ENCODE measurements around the gene OAS2.
"Not testable (repeated sequence)": the region's sequence is repeated elsewhere in the genome, so short reads cannot be mapped to it uniquely, and the experiment has no call there.

OAS2 gene

DNA sequence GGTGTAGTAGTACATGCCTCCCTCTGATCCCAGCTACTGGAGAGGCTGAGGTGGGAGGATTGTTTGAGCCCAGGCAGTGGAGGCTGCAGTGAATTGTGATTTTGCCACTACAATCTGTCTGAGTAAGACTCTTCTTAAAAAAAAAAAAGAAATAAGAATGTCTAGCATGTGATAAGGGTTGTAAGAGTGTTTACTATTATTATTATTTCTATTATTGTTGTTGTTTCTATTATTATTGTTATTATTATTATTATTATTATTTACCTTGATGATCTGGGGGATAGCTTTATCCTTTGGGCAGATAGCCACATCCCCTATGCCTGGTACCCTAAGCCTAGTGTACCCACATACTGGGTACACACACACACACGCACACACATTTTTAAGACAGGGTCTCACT, 35.7 kb upstream of the OAS2 start:
- H3K4me3 Mint-ChIP-seq = peak overlapping the region; percentile 21
- no peak overlapping the region for H3K27ac Mint-ChIP-seq
- H3K9me3 Mint-ChIP-seq = no peaks in the 10 kb centered on the region
- H3K4me1 Mint-ChIP-seq (ENCODE audit: low read depth) = peaks cover 34% of the 10 kb centered on the region
- H3K36me3 Mint-ChIP-seq (ENCODE audit: low read depth) = peaks cover 53% of the 10 kb centered on the region
- H3K27me3 Mint-ChIP-seq (ENCODE audit: low read depth) = no peaks in the 10 kb centered on the region

DNA sequence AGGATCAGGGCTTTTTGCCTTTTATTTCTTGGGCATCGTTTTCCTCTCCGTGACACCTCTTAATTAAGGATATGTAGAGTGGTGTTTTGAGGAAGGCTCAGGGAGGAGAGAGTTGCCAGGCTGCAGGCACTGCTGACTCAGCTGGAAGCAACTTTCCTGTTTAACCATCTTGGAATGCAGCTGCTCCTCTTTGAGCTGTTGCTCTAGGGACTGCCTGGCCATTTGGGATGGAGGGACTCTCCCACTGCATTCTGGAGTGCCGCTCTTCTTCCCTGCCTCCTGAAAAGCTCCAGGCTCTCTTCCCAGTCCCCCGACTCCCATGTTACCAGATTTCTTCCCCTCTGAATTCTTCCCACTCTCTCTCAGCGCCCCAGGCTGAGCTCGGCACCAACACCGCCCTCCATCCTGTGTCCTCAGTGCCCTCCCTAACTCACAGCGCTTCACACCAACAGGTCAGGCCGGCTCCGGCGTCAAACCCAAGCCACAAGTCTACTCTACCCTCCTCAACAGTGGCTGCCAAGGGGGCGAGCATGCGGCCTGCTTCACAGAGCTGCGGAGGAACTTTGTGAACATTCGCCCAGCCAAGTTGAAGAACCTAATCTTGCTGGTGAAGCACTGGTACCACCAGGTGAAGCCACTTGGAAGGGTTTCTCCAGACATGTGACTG, 34.2 kb upstream of the OAS2 start:
- no peaks in the 10 kb centered on the region for H3K9me3 Mint-ChIP-seq
- H3K4me1 Mint-ChIP-seq (ENCODE audit: low read depth) = peaks cover 29% of the 10 kb centered on the region
- peak overlapping the region; percentile 4 for H3K4me3 Mint-ChIP-seq
- no peak overlapping the region for H3K27ac Mint-ChIP-seq
- H3K36me3 Mint-ChIP-seq (ENCODE audit: low read depth) = peaks cover 53% of the 10 kb centered on the region
- H3K27me3 Mint-ChIP-seq (ENCODE audit: low read depth) = no peaks in the 10 kb centered on the region

DNA sequence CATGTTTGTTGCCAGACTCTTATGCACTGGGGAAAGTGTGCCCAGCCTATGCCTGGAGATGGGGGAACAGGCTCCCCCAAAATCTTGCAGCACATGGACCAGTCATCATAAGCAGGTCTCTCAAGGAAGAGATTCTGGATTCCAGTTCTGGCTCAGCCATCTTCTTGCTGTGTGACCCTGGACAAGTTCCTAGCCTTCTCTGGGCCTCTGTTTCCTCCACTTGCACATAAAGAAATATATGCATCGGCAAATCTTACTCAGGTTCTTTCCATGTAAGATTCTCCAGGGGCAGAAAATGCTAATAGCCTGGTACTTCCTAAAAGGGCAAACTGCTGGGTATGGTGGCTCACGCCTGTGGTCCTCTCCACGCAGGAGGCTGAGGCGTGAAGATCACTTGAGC, 32.8 kb upstream of the OAS2 start:
- H3K4me3 Mint-ChIP-seq = no peak overlapping the region
- no peaks in the 10 kb centered on the region for H3K9me3 Mint-ChIP-seq
- no peak overlapping the region for H3K27ac Mint-ChIP-seq
- peaks cover 19% of the 10 kb centered on the region for H3K4me1 Mint-ChIP-seq (ENCODE audit: low read depth)
- no peaks in the 10 kb centered on the region for H3K27me3 Mint-ChIP-seq (ENCODE audit: low read depth)
- peaks cover 48% of the 10 kb centered on the region for H3K36me3 Mint-ChIP-seq (ENCODE audit: low read depth)

DNA sequence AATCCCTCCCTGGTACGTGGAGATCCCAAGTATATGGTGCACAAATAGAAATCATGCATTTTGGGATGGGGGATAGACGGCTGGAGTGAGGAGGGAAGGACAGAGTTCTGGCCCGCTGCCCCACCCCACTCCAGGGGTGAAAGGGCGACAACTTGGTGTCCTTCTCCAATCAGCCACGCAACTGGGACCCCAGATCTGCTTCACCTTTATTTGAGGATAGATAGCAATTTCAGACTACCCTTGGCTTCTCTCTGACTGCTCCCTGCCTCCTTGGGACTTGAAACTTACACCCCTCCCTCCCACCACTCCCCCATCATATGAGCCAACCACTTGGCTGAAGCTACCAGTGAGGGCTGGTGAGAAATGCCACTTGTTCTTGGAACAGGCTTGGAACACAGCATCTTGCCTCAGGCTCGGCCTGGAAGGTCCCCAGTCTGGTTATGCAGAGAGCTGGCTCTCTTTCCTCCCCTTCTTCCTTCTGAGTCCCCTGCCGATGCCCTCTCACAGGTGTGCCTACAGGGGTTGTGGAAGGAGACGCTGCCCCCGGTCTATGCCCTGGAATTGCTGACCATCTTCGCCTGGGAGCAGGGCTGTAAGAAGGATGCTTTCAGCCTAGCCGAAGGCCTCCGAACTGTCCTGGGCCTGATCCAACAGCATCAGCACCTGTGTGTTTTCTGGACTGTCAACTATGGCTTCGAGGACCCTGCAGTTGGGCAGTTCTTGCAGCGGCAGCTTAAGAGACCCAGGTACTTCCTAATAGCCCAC, 31.9 kb upstream of the OAS2 start:
- Mint-ChIP-seq H3K9me3 (no peaks in the 10 kb centered on the region), H3K27me3 (ENCODE audit: low read depth) (no peaks in the 10 kb centered on the region), H3K4me3 (no peak overlapping the region), H3K36me3 (ENCODE audit: low read depth) (peaks cover 54% of the 10 kb centered on the region), H3K27ac (no peak overlapping the region), H3K4me1 (ENCODE audit: low read depth) (peaks cover 17% of the 10 kb centered on the region)

DNA sequence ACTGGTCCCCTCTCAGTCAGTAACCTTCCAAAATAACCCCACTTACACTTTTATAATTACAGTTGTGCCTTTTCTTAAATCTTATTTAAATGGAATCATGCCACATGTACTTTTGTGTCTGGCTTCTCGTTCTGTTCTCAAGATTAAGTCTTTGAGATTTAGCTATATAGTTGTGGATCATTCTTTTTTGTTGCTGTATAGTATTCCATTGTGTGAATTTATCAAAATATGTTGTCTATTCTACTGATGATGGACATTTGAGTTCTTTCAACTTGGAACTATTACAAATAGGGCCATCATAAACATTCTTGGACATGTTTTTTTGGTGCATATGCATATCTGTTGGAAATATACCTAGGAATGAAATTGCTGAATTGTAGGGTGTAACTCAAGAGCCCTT, 31.0 kb upstream of the OAS2 start:
- Mint-ChIP-seq H3K36me3 (ENCODE audit: low read depth) (peaks cover 56% of the 10 kb centered on the region), H3K9me3 (no peaks in the 10 kb centered on the region), H3K4me3 (no peak overlapping the region), H3K4me1 (ENCODE audit: low read depth) (peaks cover 9% of the 10 kb centered on the region), H3K27ac (no peak overlapping the region), H3K27me3 (ENCODE audit: low read depth) (no peaks in the 10 kb centered on the region)

DNA sequence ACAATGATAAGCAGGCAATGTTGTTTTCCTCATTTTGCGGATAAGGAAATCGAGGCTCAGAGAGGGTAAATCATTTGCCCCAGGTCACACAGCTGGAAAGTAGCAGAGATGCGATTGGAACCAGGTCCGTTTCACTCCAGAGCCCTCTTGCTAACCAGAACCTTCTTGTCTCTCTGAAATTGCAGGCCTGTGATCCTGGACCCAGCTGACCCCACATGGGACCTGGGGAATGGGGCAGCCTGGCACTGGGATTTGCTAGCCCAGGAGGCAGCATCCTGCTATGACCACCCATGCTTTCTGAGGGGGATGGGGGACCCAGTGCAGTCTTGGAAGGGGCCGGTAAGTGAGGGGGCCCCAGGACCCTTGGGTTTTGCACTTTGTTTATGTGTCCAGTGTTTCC, 30.6 kb upstream of the OAS2 start:
- Mint-ChIP-seq H3K36me3 (ENCODE audit: low read depth) (peaks cover 58% of the 10 kb centered on the region), H3K4me1 (ENCODE audit: low read depth) (peaks cover 9% of the 10 kb centered on the region), H3K27ac (no peak overlapping the region), H3K27me3 (ENCODE audit: low read depth) (no peaks in the 10 kb centered on the region), H3K9me3 (no peaks in the 10 kb centered on the region), H3K4me3 (no peak overlapping the region)

DNA sequence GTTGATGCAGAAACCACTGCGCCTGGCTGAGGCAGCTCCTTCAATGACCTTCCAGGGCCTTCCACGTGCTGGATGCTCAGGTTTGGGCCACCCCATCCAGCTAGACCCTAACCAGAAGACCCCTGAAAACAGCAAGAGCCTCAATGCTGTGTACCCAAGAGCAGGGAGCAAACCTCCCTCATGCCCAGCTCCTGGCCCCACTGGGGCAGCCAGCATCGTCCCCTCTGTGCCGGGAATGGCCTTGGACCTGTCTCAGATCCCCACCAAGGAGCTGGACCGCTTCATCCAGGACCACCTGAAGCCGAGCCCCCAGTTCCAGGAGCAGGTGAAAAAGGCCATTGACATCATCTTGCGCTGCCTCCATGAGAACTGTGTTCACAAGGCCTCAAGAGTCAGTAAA, 29.5 kb upstream of the OAS2 start:
- H3K9me3 Mint-ChIP-seq = no peaks in the 10 kb centered on the region
- no peak overlapping the region for H3K27ac Mint-ChIP-seq
- no peaks in the 10 kb centered on the region for H3K27me3 Mint-ChIP-seq (ENCODE audit: low read depth)
- H3K4me3 Mint-ChIP-seq = no peak overlapping the region
- H3K4me1 Mint-ChIP-seq (ENCODE audit: low read depth) = peaks cover 10% of the 10 kb centered on the region
- H3K36me3 Mint-ChIP-seq (ENCODE audit: low read depth) = peaks cover 64% of the 10 kb centered on the region

DNA sequence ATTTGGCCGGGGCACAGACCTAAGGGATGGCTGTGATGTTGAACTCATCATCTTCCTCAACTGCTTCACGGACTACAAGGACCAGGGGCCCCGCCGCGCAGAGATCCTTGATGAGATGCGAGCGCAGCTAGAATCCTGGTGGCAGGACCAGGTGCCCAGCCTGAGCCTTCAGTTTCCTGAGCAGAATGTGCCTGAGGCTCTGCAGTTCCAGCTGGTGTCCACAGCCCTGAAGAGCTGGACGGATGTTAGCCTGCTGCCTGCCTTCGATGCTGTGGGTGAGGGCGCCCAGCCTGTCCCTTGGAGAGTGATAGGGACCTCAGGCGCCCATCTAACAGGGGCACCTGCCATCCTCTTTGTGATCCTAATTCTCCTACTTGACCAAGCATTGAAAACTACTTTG, 27.6 kb upstream of the OAS2 start:
- H3K4me1 Mint-ChIP-seq (ENCODE audit: low read depth) = peaks cover 19% of the 10 kb centered on the region
- peaks cover 68% of the 10 kb centered on the region for H3K36me3 Mint-ChIP-seq (ENCODE audit: low read depth)
- H3K27ac Mint-ChIP-seq = no peak overlapping the region
- H3K4me3 Mint-ChIP-seq = no peak overlapping the region
- H3K9me3 Mint-ChIP-seq = no peaks in the 10 kb centered on the region
- no peaks in the 10 kb centered on the region for H3K27me3 Mint-ChIP-seq (ENCODE audit: low read depth)

DNA sequence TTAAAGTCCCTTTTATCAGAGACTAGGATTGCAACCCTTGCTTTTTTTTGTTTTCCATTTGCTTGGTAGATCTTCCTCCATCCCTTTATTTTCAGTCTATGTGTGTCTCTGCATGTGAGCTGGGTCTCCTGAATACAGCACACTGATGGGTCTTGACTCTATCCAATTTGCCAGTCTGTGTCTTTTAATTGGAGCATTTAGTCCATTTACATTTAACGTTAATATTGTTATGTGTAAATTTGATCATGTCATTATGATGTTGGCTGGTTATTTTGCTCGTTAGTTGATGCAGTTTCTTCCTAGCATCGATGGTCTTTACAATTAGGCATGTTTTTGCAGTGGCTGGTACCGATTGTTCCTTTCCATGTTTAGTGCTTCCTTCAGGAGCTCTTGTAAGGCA, 21.2 kb upstream of the OAS2 start:
- H3K4me3 Mint-ChIP-seq = not testable (repeated sequence)

DNA sequence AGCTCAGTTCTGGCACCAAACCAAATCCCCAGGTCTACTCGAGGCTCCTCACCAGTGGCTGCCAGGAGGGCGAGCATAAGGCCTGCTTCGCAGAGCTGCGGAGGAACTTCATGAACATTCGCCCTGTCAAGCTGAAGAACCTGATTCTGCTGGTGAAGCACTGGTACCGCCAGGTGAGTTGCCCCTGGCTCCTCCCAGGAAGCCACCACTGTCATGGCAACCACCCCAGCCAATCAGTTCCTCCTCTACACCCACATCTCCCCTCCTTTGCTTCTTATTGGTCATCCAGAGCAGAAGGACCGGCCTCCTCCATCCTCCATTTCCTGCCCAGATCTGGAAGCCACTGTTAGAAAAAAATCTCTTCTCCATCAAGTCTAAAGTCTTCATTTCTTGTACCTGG, 17.2 kb upstream of the OAS2 start:
- Mint-ChIP-seq H3K4me3 (no peak overlapping the region), H3K9me3 (no peaks in the 10 kb centered on the region), H3K36me3 (ENCODE audit: low read depth) (peaks cover 87% of the 10 kb centered on the region), H3K4me1 (ENCODE audit: low read depth) (peaks cover 25% of the 10 kb centered on the region), H3K27me3 (ENCODE audit: low read depth) (no peaks in the 10 kb centered on the region), H3K27ac (peak overlapping the region; percentile 0)

More for the DNA sequence above, 21.2 kb upstream of the OAS2 start:
- H3K4me1 Mint-ChIP-seq (ENCODE audit: low read depth) = peaks cover 45% of the 10 kb centered on the region
- peaks cover 89% of the 10 kb centered on the region for H3K36me3 Mint-ChIP-seq (ENCODE audit: low read depth)
- not testable (repeated sequence) for H3K9me3 Mint-ChIP-seq; H3K27ac Mint-ChIP-seq; H3K27me3 Mint-ChIP-seq (ENCODE audit: low read depth)

DNA sequence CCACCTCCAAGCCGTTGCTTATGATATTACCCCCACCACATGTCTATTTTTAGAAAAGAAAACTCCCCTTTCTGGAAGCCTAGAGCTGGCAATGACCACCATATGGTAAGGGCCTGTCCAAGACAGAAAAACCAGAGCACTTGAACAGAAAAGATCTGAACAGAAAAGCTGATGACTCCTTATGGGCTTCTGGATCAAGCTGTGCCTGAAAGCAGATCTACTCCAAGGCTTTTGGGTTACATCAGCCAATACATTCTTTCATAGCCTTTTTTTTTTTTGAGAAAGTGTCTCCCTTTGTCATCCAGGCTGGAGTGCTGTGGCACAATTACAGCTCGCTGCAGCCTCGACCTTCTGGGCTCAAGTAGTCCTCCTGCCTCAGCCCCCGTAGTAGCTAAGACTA, 16.8 kb upstream of the OAS2 start:
- peak overlapping the region; percentile 0 for H3K27ac Mint-ChIP-seq
- H3K9me3 Mint-ChIP-seq = no peaks in the 10 kb centered on the region

DNA sequence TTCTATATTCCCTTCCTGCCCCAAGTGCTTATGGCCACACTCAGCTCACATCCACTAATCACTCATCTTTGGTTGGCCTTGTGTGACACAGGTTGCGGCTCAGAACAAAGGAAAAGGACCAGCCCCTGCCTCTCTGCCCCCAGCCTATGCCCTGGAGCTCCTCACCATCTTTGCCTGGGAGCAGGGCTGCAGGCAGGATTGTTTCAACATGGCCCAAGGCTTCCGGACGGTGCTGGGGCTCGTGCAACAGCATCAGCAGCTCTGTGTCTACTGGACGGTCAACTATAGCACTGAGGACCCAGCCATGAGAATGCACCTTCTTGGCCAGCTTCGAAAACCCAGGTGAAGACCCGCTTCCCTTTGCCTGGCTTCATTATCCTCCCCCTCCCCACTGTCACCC, 15.8 kb upstream of the OAS2 start:
- no peak overlapping the region for H3K4me3 Mint-ChIP-seq
- H3K36me3 Mint-ChIP-seq (ENCODE audit: low read depth) = peaks cover 85% of the 10 kb centered on the region
- H3K27me3 Mint-ChIP-seq (ENCODE audit: low read depth) = no peaks in the 10 kb centered on the region
- H3K4me1 Mint-ChIP-seq (ENCODE audit: low read depth) = peaks cover 15% of the 10 kb centered on the region
- H3K27ac Mint-ChIP-seq = no peak overlapping the region
- no peaks in the 10 kb centered on the region for H3K9me3 Mint-ChIP-seq

More for the DNA sequence above, 16.8 kb upstream of the OAS2 start:
- H3K4me3 Mint-ChIP-seq = no peak overlapping the region
- peaks cover 86% of the 10 kb centered on the region for H3K36me3 Mint-ChIP-seq (ENCODE audit: low read depth)
- no peaks in the 10 kb centered on the region for H3K27me3 Mint-ChIP-seq (ENCODE audit: low read depth)
- H3K4me1 Mint-ChIP-seq (ENCODE audit: low read depth) = peaks cover 21% of the 10 kb centered on the region

DNA sequence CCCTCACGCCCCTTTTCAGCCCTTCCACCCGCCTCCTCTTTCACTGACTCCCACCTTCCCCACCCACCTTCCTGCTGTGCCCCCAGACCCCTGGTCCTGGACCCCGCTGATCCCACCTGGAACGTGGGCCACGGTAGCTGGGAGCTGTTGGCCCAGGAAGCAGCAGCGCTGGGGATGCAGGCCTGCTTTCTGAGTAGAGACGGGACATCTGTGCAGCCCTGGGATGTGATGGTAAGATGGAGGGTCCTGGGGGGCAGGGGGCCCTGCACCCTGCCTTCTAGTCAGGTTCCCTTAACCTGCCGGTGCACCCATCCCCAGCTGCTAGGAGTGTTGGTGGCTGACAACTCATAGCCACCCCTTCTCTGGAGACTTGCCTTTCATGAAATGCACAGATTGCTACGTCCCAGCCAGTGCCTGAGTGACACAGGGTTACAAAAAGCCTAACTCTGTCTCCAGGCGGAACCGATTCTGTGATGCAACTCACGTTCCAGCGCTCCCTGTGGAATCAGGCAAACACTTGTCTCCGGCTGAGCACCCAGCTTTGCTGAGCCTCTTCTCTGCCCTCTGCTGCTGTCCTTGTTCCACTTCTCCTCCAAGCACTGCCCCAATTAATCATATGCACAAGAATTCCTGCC, 15.0 kb upstream of the OAS2 start:
- no peaks in the 10 kb centered on the region for H3K9me3 Mint-ChIP-seq
- H3K36me3 Mint-ChIP-seq (ENCODE audit: low read depth) = peaks cover 82% of the 10 kb centered on the region
- H3K4me3 Mint-ChIP-seq = no peak overlapping the region
- no peak overlapping the region for H3K27ac Mint-ChIP-seq
- H3K27me3 Mint-ChIP-seq (ENCODE audit: low read depth) = no peaks in the 10 kb centered on the region
- peaks cover 14% of the 10 kb centered on the region for H3K4me1 Mint-ChIP-seq (ENCODE audit: low read depth)

DNA sequence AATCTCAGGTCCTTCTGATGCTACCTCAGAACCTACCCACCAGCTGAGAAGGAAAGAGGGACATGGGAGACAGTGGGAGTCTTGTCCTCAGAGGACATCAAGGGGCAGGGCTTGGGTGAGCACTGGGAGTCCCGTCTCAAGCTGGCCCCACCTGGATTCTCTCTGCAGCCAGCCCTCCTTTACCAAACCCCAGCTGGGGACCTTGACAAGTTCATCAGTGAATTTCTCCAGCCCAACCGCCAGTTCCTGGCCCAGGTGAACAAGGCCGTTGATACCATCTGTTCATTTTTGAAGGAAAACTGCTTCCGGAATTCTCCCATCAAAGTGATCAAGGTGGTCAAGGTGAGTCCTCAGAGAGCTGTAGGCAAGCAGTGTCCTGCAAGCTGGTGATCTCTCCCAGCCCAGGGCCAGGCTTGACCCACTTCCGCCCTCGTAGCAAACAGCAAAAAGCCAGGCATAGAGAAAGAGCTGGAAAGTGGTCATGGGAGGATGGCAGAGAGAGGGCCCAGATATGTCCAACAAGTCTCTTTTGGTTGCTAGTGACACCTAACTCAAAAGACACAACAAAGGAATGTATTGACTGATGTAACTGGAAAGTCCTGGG, 14.2 kb upstream of the OAS2 start:
- H3K27me3 Mint-ChIP-seq (ENCODE audit: low read depth) = no peaks in the 10 kb centered on the region
- no peak overlapping the region for H3K4me3 Mint-ChIP-seq
- peaks cover 14% of the 10 kb centered on the region for H3K4me1 Mint-ChIP-seq (ENCODE audit: low read depth)
- H3K9me3 Mint-ChIP-seq = no peaks in the 10 kb centered on the region
- peaks cover 83% of the 10 kb centered on the region for H3K36me3 Mint-ChIP-seq (ENCODE audit: low read depth)
- no peak overlapping the region for H3K27ac Mint-ChIP-seq

DNA sequence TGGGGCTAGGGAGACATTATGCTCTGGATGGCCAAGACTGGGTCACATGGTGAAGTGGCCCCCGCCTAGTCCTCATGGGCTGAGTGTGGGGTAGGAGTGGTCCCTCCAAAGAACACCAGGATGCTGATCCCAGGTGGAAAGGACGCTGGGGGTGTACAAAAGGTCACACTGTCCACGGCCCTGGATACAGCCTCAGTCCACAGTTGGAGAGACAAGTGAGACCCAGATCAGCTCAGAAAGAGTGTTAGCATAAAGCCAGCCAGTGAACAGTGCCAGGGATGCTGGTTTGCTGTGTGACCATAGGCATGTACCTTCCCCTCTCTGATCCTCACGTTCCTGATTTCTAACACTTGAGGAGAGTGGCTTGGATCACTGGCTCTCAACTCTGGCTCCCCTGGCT, 13.4 kb upstream of the OAS2 start:
- Mint-ChIP-seq H3K4me1 (ENCODE audit: low read depth) (peaks cover 7% of the 10 kb centered on the region), H3K4me3 (no peak overlapping the region), H3K9me3 (no peaks in the 10 kb centered on the region), H3K27me3 (ENCODE audit: low read depth) (no peaks in the 10 kb centered on the region), H3K27ac (no peak overlapping the region), H3K36me3 (ENCODE audit: low read depth) (peaks cover 84% of the 10 kb centered on the region)

Measured in T-helper 1 cell treated with Interleukin-12 subunit alpha and Interleukin-12 subunit beta and Interleukin-4 antibody, amounts not matched to agents 30 μg/mL and 1 μg/mL, for 36 hours (primary cell).